Colonic mucosa (tissue), 4 donors: Measurements from ENCODE around the gene C1orf105. TPM values are rescaled to one million over a fixed set of nuclear protein-coding genes. Genes with fewer than 3 reads are reported as not detected.

Experiments used
- DNase-seq: peaks from one replicate; pipeline ENCODE4 v3.0.0-alpha.2; 2020
- H3K27ac ChIP-seq: fragments of 200-600 bp; one replicate; pipeline ENCODE4 v1.8.0; 2021
- H3K27me3 ChIP-seq: fragments of 200-600 bp; one replicate; pipeline ENCODE4 v1.8.0; 2021
- H3K36me3 ChIP-seq: fragments of 200-600 bp; one replicate; pipeline ENCODE4 v1.8.0; 2021
- H3K4me1 ChIP-seq: fragments of 200-600 bp; one replicate; pipeline ENCODE4 v1.8.0; 2021; ENCODE audit warnings: mild to moderate bottlenecking
- H3K4me3 ChIP-seq: fragments of 200-600 bp; one replicate; pipeline ENCODE4 v1.8.0; 2021
- H3K9ac ChIP-seq, 2 donors: one replicate each; pipeline ENCODE4 v1.7.0; 2013; ENCODE audit warnings: control low read depth in 2 of 2, low read depth in 2 of 2, low read length in 2 of 2
- H3K9me3 ChIP-seq: fragments of 200-600 bp; one replicate; pipeline ENCODE4 v1.8.0; 2021
- CTCF ChIP-seq: fragments of 200-600 bp; IDR thresholded peaks from one replicate; pipeline ENCODE4 v1.8.0; 2022; ENCODE audit warnings: antibody characterized with exemption, mild to moderate bottlenecking
- intact Hi-C: fragments of 100-400 bp; cut with DNase I; formaldehyde crosslinking; loops from one replicate; pipeline ENCODE4 v1.14.1; 2022
- total RNA-seq, 2 donors: library from RNA; stranded (reverse); fragmentation: NEBNext Ultra II Directional in 1 of 2; extraction: Animal tissue kit (Norgen Biotek cat#: 25700) in 1 of 2; gene quantifications; one replicate each; pipeline ENCODE4 v1.2.1, GENCODE V29; 2021
- donor health status: healthy.
- donor health status: DM: no; HTN: no; CAD: no.
- donor health status: DM: no; HTN: no; CAD: no.

Gene C1orf105
- total RNA-seq, 2 donors from 2014 or later, result not detected

GRCh38 chr1:172423336-172423735 lies 2.9 kb downstream of the C1orf105 start:
- intact Hi-C loops, result no loop called here
- H3K4me3 ChIP-seq, result no peak overlapping the region
- DNase-seq, result no peak
- no peaks in the 10 kb centered on the region for H3K4me1 ChIP-seq
- TF ChIP-seq CTCF, result no peak
- no peaks in the 10 kb centered on the region for H3K9me3 ChIP-seq
- no peak overlapping the region for H3K27ac ChIP-seq
- no peaks in the 10 kb centered on the region for H3K36me3 ChIP-seq
- H3K27me3 ChIP-seq, result no peaks in the 10 kb centered on the region
- no peak overlapping the region for H3K9ac ChIP-seq

- DNase-seq, result no peak
- TF ChIP-seq CTCF, result no peak
- intact Hi-C loops, result no loop called here
These were observed 4.9 kb downstream of the C1orf105 start for GRCh38 chr1:172425339-172425738.

GRCh38 chr1:172427191-172427590 lies 6.7 kb downstream of the C1orf105 start:
- intact Hi-C loops, result no loop called here
- no peak overlapping the region for H3K4me3 ChIP-seq
- no peak for DNase-seq
- H3K4me1 ChIP-seq, result no peaks in the 10 kb centered on the region
- no peaks in the 10 kb centered on the region for H3K9me3 ChIP-seq
- no peak overlapping the region for H3K27ac ChIP-seq
- no peak overlapping the region for H3K9ac ChIP-seq
- H3K27me3 ChIP-seq, result no peaks in the 10 kb centered on the region
- no peak for TF ChIP-seq CTCF
- no peaks in the 10 kb centered on the region for H3K36me3 ChIP-seq

More at GRCh38 chr1:172425339-172425738, 4.9 kb downstream of the C1orf105 start:
- Histone ChIP-seq H3K9ac (no peak overlapping the region), H3K27ac (no peak overlapping the region), H3K27me3 (no peaks in the 10 kb centered on the region), H3K4me3 (no peak overlapping the region), H3K9me3 (no peaks in the 10 kb centered on the region), H3K4me1 (no peaks in the 10 kb centered on the region), H3K36me3 (no peaks in the 10 kb centered on the region)

- intact Hi-C loops, result loop anchor here (2.0 kb wide), 1 partner anchor 289 kb away; no protein-coding TSS in a partner anchor
- Histone ChIP-seq H3K27ac (no peak overlapping the region), H3K4me1 (no peaks in the 10 kb centered on the region), H3K27me3 (no peaks in the 10 kb centered on the region), H3K4me3 (no peak overlapping the region), H3K9ac (no peak overlapping the region), H3K36me3 (no peaks in the 10 kb centered on the region), H3K9me3 (no peaks in the 10 kb centered on the region)
- TF ChIP-seq CTCF, result peak; percentile 58
- peak; percentile 53 for DNase-seq
These were observed 9.0 kb downstream of the C1orf105 start for GRCh38 chr1:172429331-172430127.

- no peak overlapping the region for H3K4me3 ChIP-seq
- H3K4me1 ChIP-seq, result no peaks in the 10 kb centered on the region
- H3K27me3 ChIP-seq, result no peaks in the 10 kb centered on the region
- intact Hi-C loops, result no loop called here
- H3K36me3 ChIP-seq, result no peaks in the 10 kb centered on the region
- no peak for TF ChIP-seq CTCF
- H3K9me3 ChIP-seq, result no peaks in the 10 kb centered on the region
- no peak for DNase-seq
- H3K9ac ChIP-seq, result no peak overlapping the region
- H3K27ac ChIP-seq, result no peak overlapping the region
These were observed 9.6 kb downstream of the C1orf105 start for GRCh38 chr1:172430128-172430454.
